SK-N-SH treated with all-trans-retinoic acid at 6 μM for 48 hours (cell line): ENCODE data around the gene TRMT2B.

Source experiments
- ATAC-seq: fragments of 200-7000 bp; cut with Tn5 transposase; 3 replicates; pipeline ENCODE4 v1.9.1; 2020; ENCODE audit warnings: mild to moderate bottlenecking, moderate library complexity
- ARNTL ChIP-seq: fragments of 450-650 bp; formaldehyde crosslinking; IDR thresholded peaks from 2 replicates; pipeline ENCODE4 v1.5.0; 2020; ENCODE audit warnings: low read depth, mild to moderate bottlenecking, moderate library complexity, borderline replicate concordance
- BACH2 ChIP-seq: fragments of 250-450 bp; sonication (Bioruptor Pico); IDR thresholded peaks from 2 replicates; pipeline ENCODE4 v1.9.0; 2021; ENCODE audit warnings: mild to moderate bottlenecking, borderline replicate concordance
- CREB5 ChIP-seq: fragments of 250-450 bp; sonication (Bioruptor Pico); IDR thresholded peaks from 2 replicates; pipeline ENCODE4 v1.5.1; 2020; ENCODE audit warnings: low read depth, mild to moderate bottlenecking, moderate library complexity
- CSDC2 ChIP-seq: fragments of 250-450 bp; sonication (Bioruptor Pico); IDR thresholded peaks from 2 replicates; pipeline ENCODE4 v1.5.0; 2020; ENCODE audit warnings: mild to moderate bottlenecking, moderate library complexity
- CSRNP3 ChIP-seq: fragments of 250-450 bp; sonication (Bioruptor Pico); IDR thresholded peaks from 2 replicates; pipeline ENCODE4 v1.5.1; 2021; ENCODE audit warnings: mild to moderate bottlenecking, moderate library complexity
- ESRRG ChIP-seq: fragments of 250-450 bp; sonication (Bioruptor Pico); IDR thresholded peaks from 2 replicates; pipeline ENCODE4 v1.6.1; 2021; ENCODE audit warnings: mild to moderate bottlenecking
- GLIS3 ChIP-seq: fragments of 250-450 bp; sonication (Bioruptor Pico); IDR thresholded peaks from 2 replicates; pipeline ENCODE4 v1.5.0; 2020; ENCODE audit warnings: mild to moderate bottlenecking, moderate library complexity
- ISL1 ChIP-seq: fragments of 250-450 bp; sonication (Bioruptor Pico); IDR thresholded peaks from 2 replicates; pipeline ENCODE4 v2.1.2; 2022; ENCODE audit warnings: mild to moderate bottlenecking, moderate library complexity
- OSR1 ChIP-seq: fragments of 250-450 bp; sonication (Bioruptor Pico); IDR thresholded peaks from 2 replicates; pipeline ENCODE4 v1.8.0; 2022; ENCODE audit warnings: moderate library complexity, mild to moderate bottlenecking, inconsistent platforms
- PATZ1 ChIP-seq: fragments of 250-450 bp; sonication (Bioruptor Pico); IDR thresholded peaks from 2 replicates; pipeline ENCODE4 v1.8.0; 2020; ENCODE audit warnings: mild to moderate bottlenecking, moderate library complexity, borderline replicate concordance
- POU6F1 ChIP-seq: fragments of 250-450 bp; sonication (Bioruptor Pico); IDR thresholded peaks from 2 replicates; pipeline ENCODE4 v1.8.0; 2021; ENCODE audit warnings: low read depth, mild to moderate bottlenecking, moderate library complexity, borderline replicate concordance
- PPARA ChIP-seq: fragments of 250-450 bp; sonication (Bioruptor Pico); IDR thresholded peaks from 2 replicates; pipeline ENCODE4 v1.5.0; 2020; ENCODE audit warnings: mild to moderate bottlenecking, borderline replicate concordance
- RARB ChIP-seq: fragments of 250-450 bp; sonication (Bioruptor Pico); IDR thresholded peaks from 2 replicates; pipeline ENCODE4 v1.8.0; 2021; ENCODE audit warnings: mild to moderate bottlenecking, moderate library complexity
- SNAI2 ChIP-seq: fragments of 250-450 bp; sonication (Bioruptor Pico); IDR thresholded peaks from 2 replicates; pipeline ENCODE4 v1.5.0; 2020; ENCODE audit warnings: mild to moderate bottlenecking, moderate library complexity
- TCF4 ChIP-seq: fragments of 250-450 bp; sonication (Bioruptor Pico); IDR thresholded peaks from 2 replicates; pipeline ENCODE4 v1.8.0; 2021; ENCODE audit warnings: mild to moderate bottlenecking, moderate library complexity, borderline replicate concordance
- TOX ChIP-seq: fragments of 250-450 bp; sonication (Bioruptor Pico); IDR thresholded peaks from 2 replicates; pipeline ENCODE4 v1.8.0; 2021; ENCODE audit warnings: mild to moderate bottlenecking, moderate library complexity, borderline replicate concordance
- TSHZ2 ChIP-seq: fragments of 250-450 bp; sonication (Bioruptor Pico); IDR thresholded peaks from 2 replicates; pipeline ENCODE4 v1.5.0; 2020; ENCODE audit warnings: mild to moderate bottlenecking, moderate library complexity
- ZC3H10 ChIP-seq: fragments of 250-450 bp; sonication (Bioruptor Pico); IDR thresholded peaks from 2 replicates; pipeline ENCODE4 v1.5.1; 2021; ENCODE audit warnings: mild to moderate bottlenecking, moderate library complexity
- ZFP3 ChIP-seq: fragments of 250-450 bp; sonication (Bioruptor Pico); IDR thresholded peaks from 2 replicates; pipeline ENCODE4 v1.5.0; 2020; ENCODE audit warnings: mild to moderate bottlenecking, moderate library complexity
- ZFP30 ChIP-seq: fragments of 450-650 bp; formaldehyde crosslinking; IDR thresholded peaks from 2 replicates; pipeline ENCODE4 v1.5.0; 2022; ENCODE audit warnings: mild to moderate bottlenecking, moderate library complexity
- ZNF565 ChIP-seq: fragments of 450-650 bp; formaldehyde crosslinking; conservative IDR thresholded peaks from 2 replicates; pipeline ENCODE4 v1.5.0; 2020; ENCODE audit warnings: low read depth, mild to moderate bottlenecking, moderate library complexity
- ZNF70 ChIP-seq: fragments of 450-650 bp; formaldehyde crosslinking; IDR thresholded peaks from 2 replicates; pipeline ENCODE4 v1.5.0; 2020; ENCODE audit warnings: mild to moderate bottlenecking, moderate library complexity
- ZNF8 ChIP-seq: fragments of 450-650 bp; formaldehyde crosslinking; IDR thresholded peaks from 2 replicates; pipeline ENCODE4 v1.5.0; 2020; ENCODE audit warnings: mild to moderate bottlenecking, moderate library complexity

TRMT2B gene

GRCh38 chrX:100969408-100969807, 82.5 kb downstream of the TRMT2B start, which contains the start of gene ARL13A:
Gene ARL13A (plus strand): TSS chrX:100969708. CDS start chrX:100973690, 3,982 bp downstream.
- no peak for ATAC-seq
- TF ChIP-seq ISL1 (no peak), TOX (no peak), ARNTL (CRISPR knock-in tag) (no peak), ZNF70 (CRISPR knock-in tag) (no peak), CSRNP3 (CRISPR knock-in tag) (no peak), BACH2 (CRISPR knock-in tag) (no peak), ZNF565 (CRISPR knock-in tag) (no peak), OSR1 (CRISPR knock-in tag) (no peak), PATZ1 (CRISPR knock-in tag) (no peak), GLIS3 (CRISPR knock-in tag) (no peak), CREB5 (CRISPR knock-in tag) (no peak), ZFP3 (CRISPR knock-in tag) (no peak), POU6F1 (CRISPR knock-in tag) (no peak), TCF4 (CRISPR knock-in tag) (no peak), TSHZ2 (CRISPR knock-in tag) (no peak), ZC3H10 (no peak), ESRRG (CRISPR knock-in tag) (no peak), RARB (CRISPR knock-in tag) (no peak), SNAI2 (CRISPR knock-in tag) (no peak), ZNF8 (CRISPR knock-in tag) (no peak)

- no peak for TF ChIP-seq ARNTL (CRISPR knock-in tag)
- no peak for TF ChIP-seq ZFP30 (CRISPR knock-in tag)
- TF ChIP-seq CSDC2 (CRISPR knock-in tag), result no peak
- no peak for TF ChIP-seq CSRNP3 (CRISPR knock-in tag)
- TF ChIP-seq ZC3H10, result no peak
- TF ChIP-seq ZFP3 (CRISPR knock-in tag), result no peak
- TF ChIP-seq PATZ1 (CRISPR knock-in tag), result no peak
- TF ChIP-seq TOX, result no peak
- no peak for TF ChIP-seq BACH2 (CRISPR knock-in tag)
- TF ChIP-seq OSR1 (CRISPR knock-in tag), result no peak
- TF ChIP-seq CREB5 (CRISPR knock-in tag), result no peak
- no peak for TF ChIP-seq ZNF8 (CRISPR knock-in tag)
- TF ChIP-seq SNAI2 (CRISPR knock-in tag), result no peak
- TF ChIP-seq GLIS3 (CRISPR knock-in tag), result no peak
- TF ChIP-seq ISL1, result no peak
- TF ChIP-seq ZNF565 (CRISPR knock-in tag), result no peak
- no peak for TF ChIP-seq ESRRG (CRISPR knock-in tag)
- no peak for TF ChIP-seq PPARA
- TF ChIP-seq TCF4 (CRISPR knock-in tag), result no peak
- no peak for ATAC-seq
Measured at GRCh38 chrX:100964362-100964761, 87.5 kb downstream of the TRMT2B start.
